Osteocyte (in vitro differentiated cells): ENCODE results near the gene TIE1. TPM values are rescaled to one million over a fixed set of nuclear protein-coding genes. Genes with fewer than 3 reads are reported as not detected.
A peak's percentile ranks its signal among the peaks of the same experiment; 100 is the strongest.

Experiments
- DNase-seq: peaks from one replicate; pipeline ENCODE4 v3.0.0; 2021; ENCODE audit warnings: mixed read lengths; ENCODE audit not compliant: unreplicated experiment; ENCODE audit errors: extremely low spot score
- H3K27ac Mint-ChIP-seq: one replicate; pipeline ENCODE4 v1.8.0; 2021; ENCODE audit warnings: mild to moderate bottlenecking, mixed read lengths; ENCODE audit not compliant: unreplicated experiment
- H3K27me3 Mint-ChIP-seq: one replicate; pipeline ENCODE4 v1.8.0; 2021; ENCODE audit warnings: mixed read lengths; ENCODE audit not compliant: unreplicated experiment
- H3K36me3 Mint-ChIP-seq: one replicate; pipeline ENCODE4 v1.8.0; 2021; ENCODE audit warnings: mixed read lengths; ENCODE audit not compliant: unreplicated experiment
- H3K4me1 Mint-ChIP-seq: one replicate; pipeline ENCODE4 v1.8.0; 2021; ENCODE audit warnings: mixed read lengths; ENCODE audit not compliant: unreplicated experiment
- H3K4me3 Mint-ChIP-seq: one replicate; pipeline ENCODE4 v1.8.0; 2021; ENCODE audit warnings: mild to moderate bottlenecking, moderate library complexity, mixed read lengths; ENCODE audit not compliant: unreplicated experiment
- H3K9me3 Mint-ChIP-seq: one replicate; pipeline ENCODE4 v1.8.0; 2021; ENCODE audit warnings: mixed read lengths; ENCODE audit not compliant: unreplicated experiment
- CTCF ChIP-seq: fragments of 200-600 bp; sonication (generic); IDR thresholded peaks from 2 replicates; pipeline ENCODE4 v1.5.0; 2021; ENCODE audit warnings: antibody characterized with exemption, mild to moderate bottlenecking, moderate library complexity
- total RNA-seq: library from RNA; stranded (reverse); gene quantifications from 2 replicates; pipeline ENCODE4 v1.2.1, GENCODE V29; 2021

TIE1 gene
- total RNA-seq, 1 donor from 2014 or later: not detected

- no peak for TF ChIP-seq CTCF
- Mint-ChIP-seq H3K4me1 (peaks cover 55% of the 10 kb centered on the region), H3K27me3 (no peaks in the 10 kb centered on the region), H3K9me3 (no peaks in the 10 kb centered on the region), H3K4me3 (no peak overlapping the region), H3K36me3 (peaks cover 19% of the 10 kb centered on the region), H3K27ac (no peak overlapping the region)
- no peak for DNase-seq
Observed at GRCh38 chr1:43363283-43363934, 62.6 kb downstream of the TIE1 start.

DNA sequence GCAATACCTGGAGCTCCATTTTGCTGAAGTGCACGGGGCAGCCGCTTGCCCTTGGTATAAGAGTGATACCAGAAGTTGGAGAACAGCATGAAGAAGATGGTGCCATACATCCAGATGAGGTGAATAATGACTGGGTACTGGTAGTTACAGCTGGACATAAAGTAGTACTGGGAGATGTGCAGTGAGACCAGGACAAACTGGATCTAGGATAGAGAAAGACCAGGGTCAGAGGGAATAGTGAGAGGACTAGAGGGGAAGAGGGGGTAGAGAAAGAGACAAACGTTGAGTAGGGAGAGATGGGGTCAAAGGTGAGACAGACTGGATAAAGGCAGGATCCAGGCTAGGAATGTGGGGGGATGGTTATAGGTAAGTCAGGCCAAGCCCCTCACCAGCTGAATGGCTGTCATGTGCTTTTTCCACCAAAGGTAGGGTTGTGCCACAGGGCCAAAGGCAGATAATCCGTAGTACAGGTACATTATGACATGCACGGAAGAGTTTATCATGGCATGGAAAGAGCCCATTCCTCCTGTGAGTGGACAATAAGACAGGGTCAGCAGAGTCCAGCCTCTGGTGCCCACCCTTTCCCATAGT, 63.2 kb downstream of the TIE1 start:
- no peaks in the 10 kb centered on the region for H3K9me3 Mint-ChIP-seq
- peaks cover 59% of the 10 kb centered on the region for H3K4me1 Mint-ChIP-seq
- no peak for TF ChIP-seq CTCF
- DNase-seq: no peak
- no peak overlapping the region for H3K4me3 Mint-ChIP-seq
- no peaks in the 10 kb centered on the region for H3K27me3 Mint-ChIP-seq
- peaks cover 19% of the 10 kb centered on the region for H3K36me3 Mint-ChIP-seq
- H3K27ac Mint-ChIP-seq: peak overlapping the region; percentile 12

DNA sequence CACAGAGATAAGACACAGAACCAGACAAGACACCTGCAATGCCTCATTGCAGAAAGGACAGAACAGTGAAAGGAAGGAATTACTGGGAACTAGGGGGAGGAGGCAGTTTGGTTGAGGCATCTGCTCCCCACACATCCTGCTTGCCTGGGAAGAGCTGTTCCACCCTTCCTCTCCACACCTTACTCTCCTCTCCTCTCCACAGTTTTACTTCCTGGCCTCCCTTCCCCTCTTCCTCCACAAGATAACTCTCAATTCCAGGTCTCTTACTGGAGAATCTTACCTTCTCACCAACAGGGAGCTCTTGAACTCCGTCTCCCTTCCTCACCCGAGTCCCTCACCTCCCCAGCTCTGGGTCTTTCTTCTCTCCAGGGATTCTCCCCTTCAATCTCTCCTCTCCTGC, 64.9 kb downstream of the TIE1 start:
- no peak for DNase-seq
- H3K4me1 Mint-ChIP-seq: peaks cover 48% of the 10 kb centered on the region
- no peaks in the 10 kb centered on the region for H3K27me3 Mint-ChIP-seq
- peak overlapping the region; percentile 84 for H3K4me3 Mint-ChIP-seq
- no peaks in the 10 kb centered on the region for H3K9me3 Mint-ChIP-seq
- H3K36me3 Mint-ChIP-seq: peaks cover 19% of the 10 kb centered on the region
- H3K27ac Mint-ChIP-seq: peak overlapping the region; percentile 71
- no peak for TF ChIP-seq CTCF

- no peak for DNase-seq
- Mint-ChIP-seq H3K4me1 (peaks cover 44% of the 10 kb centered on the region), H3K27me3 (no peaks in the 10 kb centered on the region), H3K9me3 (no peaks in the 10 kb centered on the region), H3K36me3 (peaks cover 19% of the 10 kb centered on the region), H3K27ac (peak overlapping the region; percentile 71), H3K4me3 (peak overlapping the region; percentile 84)
- TF ChIP-seq CTCF: no peak
Observed at GRCh38 chr1:43366179-43366578, 65.4 kb downstream of the TIE1 start.

GRCh38 chr1:43366601-43367025, 65.8 kb downstream of the TIE1 start:
- peak overlapping the region; percentile 70 for H3K27ac Mint-ChIP-seq
- peak overlapping the region; percentile 84 for H3K4me3 Mint-ChIP-seq
- H3K27me3 Mint-ChIP-seq: no peaks in the 10 kb centered on the region
- H3K36me3 Mint-ChIP-seq: peaks cover 19% of the 10 kb centered on the region
- DNase-seq: no peak
- TF ChIP-seq CTCF: no peak
- no peaks in the 10 kb centered on the region for H3K9me3 Mint-ChIP-seq
- H3K4me1 Mint-ChIP-seq: peaks cover 40% of the 10 kb centered on the region
